ENCODE data around the gene ABLIM2. TPM values are rescaled to one million over a fixed set of nuclear protein-coding genes. Genes with fewer than 3 reads are reported as not detected.

The ABLIM2 gene
- total and polyA plus RNA-seq, 2 of the 4 experiments (the other 2 are of a cell fraction): under 0.01 to 0.10 TPM

GRCh38 chr4:7941965-7942496, 216.6 kb downstream of the ABLIM2 start:
- ChIA-PET CTCF (interaction anchor here (0.6 to 0.7 kb wide), 2 partner anchors 83 to 1033 kb away, joined by 3 read pairs; no protein-coding TSS in a partner anchor), POLR2A (ENCODE audit: unreplicated experiment) (no interaction called here)
- Histone ChIP-seq H3K14ac (replicated peaks; ENCODE audit: low read depth, low read length) (no peak overlapping the region), H2AK9ac (replicated peaks; ENCODE audit: low read depth, low read length, poor library complexity) (peak overlapping the region; percentile 3), H2AK5ac (ENCODE audit: low read depth, low read length) (peak overlapping the region; percentile 78), H3K4me1 (ENCODE audit: control insufficient read depth, insufficient read depth, low read length) (peaks cover 9% of the 10 kb centered on the region), H3K4me3 (ENCODE audit: insufficient read depth, low read depth, low read length) (no peak overlapping the region), H2AFZ (replicated peaks; ENCODE audit: low read length, poor library complexity) (peak overlapping the region; percentile 7), H2BK20ac (ENCODE audit: low read depth, low read length) (no peak overlapping the region), H3K9me1 (ENCODE audit: insufficient read depth, low read length) (peaks cover 6% of the 10 kb centered on the region), H4K20me1 (ENCODE audit: insufficient read depth, low read length) (peaks cover 16% of the 10 kb centered on the region), H3K18ac (ENCODE audit: low read depth, low read length) (no peak overlapping the region), H3K23ac (ENCODE audit: low read depth, low read length) (no peak overlapping the region), H4K5ac (ENCODE audit: low read depth, low read length) (no peak overlapping the region), H3K27ac (ENCODE audit: insufficient read depth, low read length) (no peak overlapping the region), H4K8ac (ENCODE audit: low read depth in 2 of 2, low read length in 2 of 2) (no peak overlapping the region), H3K4me2 (ENCODE audit: low read depth, low read length) (no peak overlapping the region), H2BK15ac (ENCODE audit: low read depth, low read length) (no peak overlapping the region), H3K36me3 (ENCODE audit: control insufficient read depth, insufficient read depth, low read length) (no peaks in the 10 kb centered on the region), H3K9ac (ENCODE audit: low read depth, low read length) (no peak overlapping the region), H3K9me3 (ENCODE audit: control insufficient read depth, insufficient read depth, low read length) (no peaks in the 10 kb centered on the region), H3K56ac (ENCODE audit: extremely low read depth, insufficient read depth, low read length) (no peak overlapping the region), H4K91ac (ENCODE audit: insufficient read depth, low read depth, low read length) (no peak overlapping the region), H2BK120ac (ENCODE audit: low read depth, low read length) (no peak overlapping the region), H3K27me3 (ENCODE audit: control insufficient read depth, insufficient read depth, low read length) (no peaks in the 10 kb centered on the region), H2BK5ac (ENCODE audit: low read depth, low read length, poor library complexity, severe bottlenecking) (no peak overlapping the region), H3K79me1 (ENCODE audit: low read depth in 1 of 2, low read length in 2 of 2) (peaks cover 0 to 20% of the 10 kb centered on the region in 2 experiments; a peak in 2 of 4 replicates), H3K4ac (ENCODE audit: low read depth, low read length) (no peak overlapping the region; the same call in 1 of the 2 replicates)
- no peak for TF ChIP-seq FOS (IDR thresholded peaks at IDR 0.05; ENCODE audit: low read depth, low read length)
- TF ChIP-seq SMC3 (IDR thresholded peaks at IDR 0.05; ENCODE audit: low read depth, low read length): no peak
- TF ChIP-seq MXI1 (IDR thresholded peaks at IDR 0.05; ENCODE audit: borderline replicate concordance, low read depth, low read length): no peak
- no peak for TF ChIP-seq CTCF (conservative IDR thresholded peaks at IDR 0.05; ENCODE audit: low read depth, low read length)
- no peak for TF ChIP-seq MAFK (IDR thresholded peaks at IDR 0.05; ENCODE audit: low read depth, low read length)
- TF ChIP-seq BHLHE40 (IDR thresholded peaks at IDR 0.05; ENCODE audit: low read depth, low read length): no peak
- TF ChIP-seq USF2 (IDR thresholded peaks at IDR 0.05; ENCODE audit: low read depth, low read length): no peak
- TF ChIP-seq RFX5 (IDR thresholded peaks at IDR 0.05; ENCODE audit: low read depth, low read length): no peak
- TF ChIP-seq POLR2A (IDR thresholded peaks at IDR 0.05; ENCODE audit: low read depth, low read length): no peak
- TF ChIP-seq RAD21 (IDR thresholded peaks at IDR 0.05; ENCODE audit: low read length): no peak
- no peak for TF ChIP-seq ELK1 (IDR thresholded peaks at IDR 0.05; ENCODE audit: borderline replicate concordance, low read depth, low read length)
- TF ChIP-seq CHD1 (IDR thresholded peaks at IDR 0.05; ENCODE audit: low read depth, low read length): no peak
- TF ChIP-seq CEBPB (IDR thresholded peaks at IDR 0.05; ENCODE audit: low read depth, low read length): no peak
- no CpG with 5 or more reads among the region's 4 CpGs for WGBS, 2 experiments (ENCODE audit: extremely low coverage in 2 of 2, insufficient read length in 1 of 2)
- dilution Hi-C loops (cut with HindIII; ENCODE audit: low sequenced_read_pairs, unreplicated experiment): no loop called here
- intact Hi-C loops (cut with micrococcal nuclease): no loop called here
- in situ Hi-C loops (cut with MboI; ENCODE audit: low sequenced_read_pairs): no loop called here
- ATAC-seq (ENCODE audit: low read depth) (no peak), DNase-seq (no peak)
- BruUV-seq (replicated peaks): no TSS peak
